Ovary (tissue), 3 donors: Measurements from ENCODE around the gene CCDC182.

Source experiments
- CTCF ChIP-seq, 3 donors: fragments of 450-650 bp in 2 of 3; fragments of 200-600 bp in 1 of 3; IDR thresholded peaks; one replicate each; pipeline versions ENCODE4 v1.5.1 to v1.8.0; 2016 to 2022; ENCODE audit warnings: antibody characterized with exemption in 3 of 3, mild to moderate bottlenecking in 1 of 3
- POLR2A ChIP-seq: fragments of 450-650 bp; IDR thresholded peaks from one replicate; pipeline ENCODE4 v1.6.1; 2017; ENCODE audit warnings: antibody characterized with exemption, mild to moderate bottlenecking, moderate library complexity
- donor health status: DM: no; HTN: no; CAD: no.

GRCh38 chr17:57726213-57726790 lies 18.8 kb downstream of the CCDC182 start:
- TF ChIP-seq CTCF (IDR thresholded peaks at IDR 0.05) (no peak), POLR2A (no peak)
